Activated B cell treated with CpG ODN at 0.5 μM for 24 hours (primary cell): ENCODE data around the gene SLFN14. TPM values are rescaled to one million over a fixed set of nuclear protein-coding genes. Genes with fewer than 3 reads are reported as not detected.

Experiments used
- ATAC-seq: fragments of 200-7000 bp; cut with Tn5 transposase; one replicate; pipeline ENCODE4 v1.10.0; 2021; ENCODE audit warnings: low read depth, mild to moderate bottlenecking, moderate library complexity
- CTCF ChIA-PET: fragments of 350-600 bp; sonication (Branson Sonifier 250); formaldehyde crosslinking; loops from one replicate; lab custom pipeline; 2021; ENCODE audit warnings: antibody characterized with exemption; lab: Charles Lee
- POLR2A ChIA-PET: fragments of 350-600 bp; sonication (Branson Sonifier 250); formaldehyde crosslinking; loops from one replicate; lab custom pipeline; 2021; ENCODE audit warnings: antibody characterized with exemption; lab: Charles Lee
- DNase-seq: peaks from one replicate; pipeline ENCODE4 v3.0.0; 2022
- H3K27ac Mint-ChIP-seq: one replicate; pipeline ENCODE4 v1.8.0; 2020; ENCODE audit warnings: mixed read lengths
- H3K27me3 Mint-ChIP-seq: one replicate; pipeline ENCODE4 v1.8.0; 2021; ENCODE audit warnings: mixed read lengths
- H3K36me3 Mint-ChIP-seq: one replicate; pipeline ENCODE4 v1.8.0; 2021; ENCODE audit warnings: low read depth, mixed read lengths
- H3K4me1 Mint-ChIP-seq: one replicate; pipeline ENCODE4 v1.8.0; 2021; ENCODE audit warnings: mixed read lengths
- H3K4me3 Mint-ChIP-seq: one replicate; pipeline ENCODE4 v1.8.0; 2020; ENCODE audit warnings: mild to moderate bottlenecking, mixed read lengths
- H3K9me3 Mint-ChIP-seq: one replicate; pipeline ENCODE4 v1.8.0; 2020; ENCODE audit warnings: mixed read lengths
- intact Hi-C: fragments of 100-400 bp; cut with micrococcal nuclease; formaldehyde crosslinking; loops from one replicate; pipeline ENCODE4 v1.15.1; 2024
- total RNA-seq: library from RNA; stranded (reverse); gene quantifications from 2 replicates; pipeline ENCODE4 v1.2.3, GENCODE V29; 2022
- TF ChIP-seq, protein P1 (sequence below): fragments of 200-600 bp; IDR thresholded peaks from one replicate; pipeline ENCODE4 v1.8.0; 2022; ENCODE audit warnings: antibody characterized with exemption, mild to moderate bottlenecking

Gene SLFN14
- total RNA-seq, 1 donor from 2014 or later = not detected

- DNase-seq = peak; percentile 71
- POLR2A ChIA-PET = interaction anchor here (0.6 to 4.5 kb wide), 23 partner anchors 8 to 970 kb away, joined by 3 to 96 read pairs (median 5); partner anchors contain the start of genes AP2B1, CCT6B, LIG3 and SLFN13
- ATAC-seq = peak; percentile 95
- H3K4me1 Mint-ChIP-seq = peaks cover 26% of the 10 kb centered on the region
- peaks cover 32% of the 10 kb centered on the region for H3K36me3 Mint-ChIP-seq
- H3K27ac Mint-ChIP-seq = peak within 1 kb of the TSS; percentile 98
- peak within 1 kb of the TSS; percentile 96 for H3K4me3 Mint-ChIP-seq
- TF ChIP-seq, protein P1, sequence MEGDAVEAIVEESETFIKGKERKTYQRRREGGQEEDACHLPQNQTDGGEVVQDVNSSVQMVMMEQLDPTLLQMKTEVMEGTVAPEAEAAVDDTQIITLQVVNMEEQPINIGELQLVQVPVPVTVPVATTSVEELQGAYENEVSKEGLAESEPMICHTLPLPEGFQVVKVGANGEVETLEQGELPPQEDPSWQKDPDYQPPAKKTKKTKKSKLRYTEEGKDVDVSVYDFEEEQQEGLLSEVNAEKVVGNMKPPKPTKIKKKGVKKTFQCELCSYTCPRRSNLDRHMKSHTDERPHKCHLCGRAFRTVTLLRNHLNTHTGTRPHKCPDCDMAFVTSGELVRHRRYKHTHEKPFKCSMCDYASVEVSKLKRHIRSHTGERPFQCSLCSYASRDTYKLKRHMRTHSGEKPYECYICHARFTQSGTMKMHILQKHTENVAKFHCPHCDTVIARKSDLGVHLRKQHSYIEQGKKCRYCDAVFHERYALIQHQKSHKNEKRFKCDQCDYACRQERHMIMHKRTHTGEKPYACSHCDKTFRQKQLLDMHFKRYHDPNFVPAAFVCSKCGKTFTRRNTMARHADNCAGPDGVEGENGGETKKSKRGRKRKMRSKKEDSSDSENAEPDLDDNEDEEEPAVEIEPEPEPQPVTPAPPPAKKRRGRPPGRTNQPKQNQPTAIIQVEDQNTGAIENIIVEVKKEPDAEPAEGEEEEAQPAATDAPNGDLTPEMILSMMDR = no peak
- H3K27me3 Mint-ChIP-seq = no peaks in the 10 kb centered on the region
- no peaks in the 10 kb centered on the region for H3K9me3 Mint-ChIP-seq
- CTCF ChIA-PET = interaction anchor here (0.8 to 2.0 kb wide), 7 partner anchors 9 to 266 kb away, joined by 3 to 7 read pairs (median 3); partner anchors contain the start of genes AP2B1 and TAF15
- intact Hi-C loops = loop anchor here (1.0 to 5.0 kb wide), 5 partner anchors 9 to 436 kb away; partner anchors contain the start of genes AP2B1, NLE1 and SLFN5
Observed at GRCh38 chr17:35578197-35578928, 17.7 kb upstream of the SLFN14 start, which contains the start of gene PEX12. Gene PEX12 (minus strand): TSS chr17:35578571. CDS start chr17:35578021, 550 bp downstream.

GRCh38 chr17:35577830-35578196, 17.2 kb upstream of the SLFN14 start:
- intact Hi-C loops = loop anchor here (1.0 to 5.0 kb wide), 5 partner anchors 9 to 436 kb away; partner anchors contain the start of genes AP2B1, NLE1 and SLFN5
- POLR2A ChIA-PET = interaction anchor here (0.9 to 4.5 kb wide), 15 partner anchors 10 to 616 kb away, joined by 3 to 96 read pairs (median 7); partner anchors contain the start of genes AP2B1, CCT6B, LIG3 and SLFN13
- Mint-ChIP-seq H3K9me3 (no peaks in the 10 kb centered on the region), H3K36me3 (peaks cover 32% of the 10 kb centered on the region), H3K27ac (peak overlapping the region; percentile 98), H3K4me3 (peak overlapping the region; percentile 96), H3K27me3 (no peaks in the 10 kb centered on the region), H3K4me1 (peaks cover 26% of the 10 kb centered on the region)
- DNase-seq (no peak), ATAC-seq (no peak)
- TF ChIP-seq, protein P1 = no peak
- CTCF ChIA-PET = interaction anchor here (1.0 to 1.3 kb wide), 4 partner anchors 10 to 265 kb away, joined by 3 to 4 read pairs (median 3); partner anchors contain the start of gene TAF15

DNA sequence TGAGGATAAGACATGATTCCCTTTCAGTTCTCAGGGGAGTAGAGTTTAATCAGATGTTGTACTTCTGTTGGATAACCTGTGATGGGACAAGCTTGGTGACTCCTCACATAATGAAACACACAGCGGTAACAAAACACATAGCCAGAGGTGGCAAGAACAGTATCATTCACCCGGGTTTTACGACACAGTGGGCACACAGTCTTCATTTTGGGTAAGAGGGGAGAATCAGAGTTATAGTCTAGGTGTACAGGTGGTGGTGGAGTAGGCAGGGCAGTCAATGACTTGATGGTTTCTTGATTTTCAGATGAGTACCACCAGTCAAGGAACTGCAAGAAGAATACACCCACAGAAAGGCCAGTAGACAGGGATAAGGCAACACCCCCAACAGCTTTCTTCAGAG, 15.1 kb upstream of the SLFN14 start:
- Mint-ChIP-seq H3K27me3 (no peaks in the 10 kb centered on the region), H3K36me3 (peaks cover 34% of the 10 kb centered on the region), H3K9me3 (no peaks in the 10 kb centered on the region), H3K4me1 (peaks cover 26% of the 10 kb centered on the region), H3K4me3 (no peak overlapping the region), H3K27ac (no peak overlapping the region)
- intact Hi-C loops = loop anchor here (5.0 kb wide), 1 partner anchor 433 kb away; the partner anchor contains the start of gene NLE1
- POLR2A ChIA-PET = interaction anchor here (1.5 to 4.5 kb wide), 3 partner anchors 8 to 35 kb away, joined by 5 to 96 read pairs (median 49); partner anchors contain the start of gene AP2B1
- TF ChIP-seq, protein P1 = no peak
- no peak for ATAC-seq
- no peak for DNase-seq
- CTCF ChIA-PET = no interaction called here

GRCh38 chr17:35569405-35569804, 8.8 kb upstream of the SLFN14 start:
- ChIA-PET POLR2A (interaction anchor here (0.6 to 3.8 kb wide), 2 partner anchors 8 to 159 kb away, joined by 3 to 49 read pairs; partner anchors contain the start of gene PEX12), CTCF (no interaction called here)
- intact Hi-C loops = no loop called here

More at GRCh38 chr17:35569405-35569804, 8.8 kb upstream of the SLFN14 start:
- no peak overlapping the region for H3K27ac Mint-ChIP-seq
- DNase-seq = no peak
- H3K27me3 Mint-ChIP-seq = no peaks in the 10 kb centered on the region
- H3K4me3 Mint-ChIP-seq = peak overlapping the region; percentile 49
- H3K4me1 Mint-ChIP-seq = peaks cover 25% of the 10 kb centered on the region
- peaks cover 14% of the 10 kb centered on the region for H3K36me3 Mint-ChIP-seq
- no peaks in the 10 kb centered on the region for H3K9me3 Mint-ChIP-seq
- ATAC-seq = no peak
- TF ChIP-seq, protein P1 = no peak
